ENCODE results near the gene ROPN1. TPM values are rescaled to one million over a fixed set of nuclear protein-coding genes. Genes with fewer than 3 reads are reported as not detected.

The ROPN1 gene
- total and polyA plus RNA-seq, 10 of the 15 experiments (the other 5 are each of a cell fraction or from before 2014, with no cell fraction given): not detected

- no peak for TF ChIP-seq BCLAF1 (IDR thresholded peaks at IDR 0.05)
- no peak for TF ChIP-seq SREBF2 (IDR thresholded peaks at IDR 0.05; ENCODE audit: low read length)
- no peak for TF ChIP-seq IRF5 (IDR thresholded peaks at IDR 0.05; ENCODE audit: borderline replicate concordance)
- no peak for TF ChIP-seq SREBF1 (IDR thresholded peaks at IDR 0.05; ENCODE audit: low read length)
- TF ChIP-seq E2F4 (IDR thresholded peaks at IDR 0.05; ENCODE audit: low read depth, low read length): no peak
- no peak for TF ChIP-seq LARP7 (IDR thresholded peaks at IDR 0.05)
These were observed 5.6 kb upstream of the ROPN1 start (continued) for GRCh38 chr3:123997543-123997942.

GRCh38 chr3:123993818-123994217 is 1.9 kb upstream of the ROPN1 start:
- H3K4me1 ChIP-seq (ENCODE audit: control insufficient read depth, insufficient read depth, low read length): no peaks in the 10 kb centered on the region
- H3K36me3 ChIP-seq (ENCODE audit: control insufficient read depth in 2 of 2, insufficient read depth in 2 of 2, low read length in 1 of 2): no peaks in the 10 kb centered on the region
- H3K4me3 ChIP-seq: no peak overlapping the region
- RAD21 ChIA-PET (ENCODE audit: unreplicated experiment): no interaction called here
- 37% methylated on average over 1 of the region's 1 CpG for WGBS (ENCODE audit: insufficient coverage, insufficient replicate concordance, low lambda C conversion rate, missing lambda C conversion rate)
- no TSS peak for BruUV-seq (replicated peaks)
- in situ Hi-C loops (cut with MboI) (no loop called here), intact Hi-C loops (cut with micrococcal nuclease; ENCODE audit: unreplicated experiment) (no loop called here)
- SMC1A ChIA-PET (ENCODE audit: uncharacterized antibody, unreplicated experiment): no interaction called here
- CTCF ChIA-PET: no interaction called here
- H3K4me2 ChIP-seq (ENCODE audit: control insufficient read depth, insufficient read depth): no peak overlapping the region
- POLR2A ChIA-PET: no interaction called here
- no peak for DNase-seq (ENCODE audit: low read depth, low spot score)
- TF ChIP-seq CBX5 (IDR thresholded peaks at IDR 0.05; ENCODE audit: low read depth): no peak
- no peak for TF ChIP-seq MLLT1 (IDR thresholded peaks at IDR 0.05)
- no peaks in the 10 kb centered on the region for H3K79me2 ChIP-seq (ENCODE audit: control insufficient read depth, insufficient read depth, low read length)
- no peak overlapping the region for H3K27ac ChIP-seq (ENCODE audit: control insufficient read depth, insufficient read depth)
- no peak overlapping the region for H2AFZ ChIP-seq (ENCODE audit: control insufficient read depth, low read depth, low read length)
- H4K20me1 ChIP-seq (ENCODE audit: control insufficient read depth, insufficient read depth): no peaks in the 10 kb centered on the region
- H3K9ac ChIP-seq (ENCODE audit: control insufficient read depth, insufficient read depth, low read length): no peak overlapping the region
- no peak for ATAC-seq
- no peak for FAIRE-seq
- H3K9me3 ChIP-seq (replicated peaks; ENCODE audit: control insufficient read depth, insufficient read depth, low read length): no peaks in the 10 kb centered on the region
- peaks cover 0 to 8% of the 10 kb centered on the region in 2 experiments for H3K27me3 ChIP-seq (replicated peaks in 1 of 2; ENCODE audit: control insufficient read depth in 2 of 2, insufficient read depth in 2 of 2, low read length in 1 of 2)
